ENCODE data around the gene PSAT1.
A peak's percentile ranks its signal among the peaks of the same experiment; 100 is the strongest.

Gene PSAT1

DNA sequence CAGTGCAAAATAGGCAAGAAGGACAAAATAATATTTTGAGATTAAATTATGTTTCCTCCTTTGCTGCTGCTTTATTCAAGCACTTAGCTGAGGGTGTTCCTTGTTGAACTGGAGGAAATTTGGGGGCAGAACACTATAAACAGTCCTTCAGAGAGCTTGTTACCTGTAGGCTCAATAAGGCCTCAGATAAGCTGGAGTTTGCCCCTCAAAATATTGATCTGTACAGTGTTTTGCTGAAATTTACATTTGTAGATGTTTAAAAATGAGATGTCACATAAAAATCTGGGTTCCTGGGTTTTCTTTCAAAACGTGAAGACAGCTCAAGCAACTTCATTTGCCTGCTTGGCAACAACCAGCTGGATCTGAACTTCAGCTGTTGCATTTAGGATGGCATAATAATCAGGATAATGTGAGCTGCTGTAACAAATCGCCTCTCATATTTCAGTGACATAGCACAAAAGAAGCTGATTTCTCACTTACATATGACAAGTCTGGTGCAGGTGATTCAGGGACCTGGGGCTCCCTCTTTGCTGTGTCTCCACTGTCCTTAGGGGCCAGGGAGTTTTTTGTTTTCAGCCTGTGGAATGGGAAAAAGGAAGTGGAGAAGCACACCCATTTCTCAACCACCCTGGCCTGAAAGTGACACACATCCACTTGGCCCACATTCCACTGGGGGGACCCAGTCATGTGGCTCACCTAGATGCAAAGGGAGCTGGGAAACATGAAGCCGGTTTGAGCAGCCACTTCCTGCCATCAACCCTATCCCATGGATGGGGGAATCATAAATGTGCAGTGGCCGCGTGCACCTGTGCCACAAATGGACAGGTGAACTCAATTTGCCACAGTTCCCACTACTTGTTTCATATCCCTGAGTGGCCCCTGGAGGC lies 2.4 kb upstream of the PSAT1 start:
- DNase-seq = no peak

DNA sequence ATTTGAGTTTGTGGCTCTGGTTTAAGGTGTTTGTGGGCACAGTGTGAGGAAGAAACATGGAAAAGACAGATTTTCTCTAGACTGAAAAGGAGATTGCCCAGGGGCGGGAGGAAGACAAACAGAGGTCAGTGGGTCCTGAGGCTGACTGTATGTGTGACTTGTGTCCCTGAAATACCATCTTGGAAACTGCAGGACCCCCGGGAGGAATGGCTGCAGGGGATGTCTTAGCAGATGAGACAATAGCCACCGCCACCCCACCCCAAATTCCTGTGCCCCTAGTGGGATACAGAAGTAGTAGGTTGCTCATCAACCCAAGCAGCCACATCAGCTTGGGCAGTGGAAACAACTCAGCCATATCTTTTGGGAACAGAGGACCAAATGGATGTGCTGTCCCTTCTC lies 1.7 kb upstream of the PSAT1 start:
- DNase-seq = no peak

DNA sequence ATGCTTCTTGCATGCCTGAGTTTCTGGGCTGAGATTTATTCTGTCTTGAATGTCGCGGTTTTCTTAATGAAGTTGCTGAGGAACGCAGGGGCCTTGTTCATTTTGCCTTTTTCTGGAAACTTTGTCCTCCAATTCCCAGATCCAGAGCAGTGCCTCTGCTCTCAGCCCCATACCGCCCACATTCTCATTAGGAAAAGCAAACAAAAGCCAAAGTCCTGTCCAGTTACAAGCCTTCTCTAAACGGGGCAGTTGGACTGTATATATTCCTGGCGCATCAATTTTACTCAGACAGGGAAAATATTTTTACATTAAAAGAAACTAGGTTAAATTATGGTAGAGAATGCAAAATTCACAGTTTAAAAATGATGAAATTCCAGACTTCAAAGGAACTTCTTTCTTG lies 1.2 kb upstream of the PSAT1 start:
- DNase-seq = no peak

DNA sequence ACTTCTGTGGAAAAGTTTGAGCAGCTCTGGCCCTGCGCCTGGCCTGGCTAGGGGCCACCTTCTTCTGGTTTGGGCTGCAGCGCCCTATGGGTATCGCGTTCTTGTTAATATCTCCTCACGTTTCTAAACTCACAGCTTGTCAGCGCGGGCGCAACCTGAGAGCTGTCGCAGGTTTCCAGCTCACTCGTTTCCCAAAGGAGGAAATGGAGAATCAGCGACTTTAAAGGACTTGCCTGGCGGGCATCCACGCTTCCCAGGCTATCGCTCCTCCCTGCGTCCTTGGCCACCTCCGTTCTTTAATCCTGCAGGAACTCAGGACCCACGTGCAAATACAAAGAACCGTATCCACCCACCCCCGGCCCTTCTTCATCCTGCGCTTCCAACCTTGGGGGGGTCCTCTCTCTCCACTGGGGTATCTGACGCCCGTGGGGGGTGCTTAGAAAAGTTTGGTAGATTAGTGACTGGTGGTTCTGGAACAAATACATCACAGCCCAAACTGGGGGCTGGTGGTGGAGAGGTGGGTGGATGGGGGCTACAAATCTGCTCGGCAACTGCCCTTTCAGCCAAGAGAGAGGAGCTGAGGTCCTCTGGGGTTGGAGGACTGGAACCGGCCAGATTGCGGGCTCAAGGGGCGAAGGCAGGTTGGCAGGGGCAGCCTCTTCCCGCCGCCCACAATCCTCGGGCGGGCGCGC lies 578 bp upstream of the PSAT1 start:
- no peak for DNase-seq

GRCh38 chr9:78297672-78297961 lies 692 bp downstream of the PSAT1 start:
- DNase-seq = no peak

GRCh38 chr9:78298046-78298765 lies 1.3 kb downstream of the PSAT1 start:
- DNase-seq = no peak

DNA sequence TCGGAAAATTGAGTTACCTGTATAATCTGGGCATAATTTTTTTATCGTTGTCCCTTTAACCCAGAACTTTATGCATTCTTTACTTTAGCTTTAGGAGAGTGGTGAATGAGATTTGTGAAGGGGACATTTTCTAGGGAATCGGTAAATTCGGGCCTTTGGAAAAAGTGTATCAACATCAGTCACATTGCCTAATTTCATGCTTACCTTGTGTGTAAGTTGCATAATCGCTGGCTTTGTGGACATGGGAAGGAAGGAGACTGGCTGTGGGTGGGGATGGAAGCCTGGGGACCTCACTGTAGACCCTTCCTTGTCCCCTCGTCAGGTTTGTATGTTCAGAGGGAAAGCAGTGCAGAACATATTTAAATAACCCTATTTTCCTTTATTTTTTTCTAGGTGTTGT lies 3.3 kb downstream of the PSAT1 start:
- no peak for DNase-seq

GRCh38 chr9:78301466-78301865 lies 4.5 kb downstream of the PSAT1 start:
- DNase-seq = no peak

GRCh38 chr9:78303377-78304062 lies 6.6 kb downstream of the PSAT1 start:
- no peak for DNase-seq

DNA sequence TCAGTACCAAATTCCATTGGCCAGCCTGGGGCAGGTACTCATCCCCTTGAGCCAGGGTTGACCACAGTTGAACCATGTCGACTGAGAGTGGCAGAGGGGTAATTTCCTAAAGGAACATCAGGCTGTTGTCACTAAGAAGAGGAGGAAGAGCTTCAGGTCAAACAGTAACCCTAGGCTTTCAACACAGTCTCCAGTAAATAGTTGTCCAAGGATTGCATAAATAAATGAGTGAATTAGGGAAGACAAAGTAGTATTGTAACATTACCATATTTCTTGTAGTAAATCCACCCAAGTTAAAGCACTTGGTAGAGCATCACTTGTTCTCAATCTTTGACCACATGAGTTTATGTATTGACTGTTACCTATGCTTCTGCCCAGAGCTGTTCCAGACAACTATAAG lies 7.4 kb downstream of the PSAT1 start:
- peak; percentile 15 to 23 for DNase-seq

DNA sequence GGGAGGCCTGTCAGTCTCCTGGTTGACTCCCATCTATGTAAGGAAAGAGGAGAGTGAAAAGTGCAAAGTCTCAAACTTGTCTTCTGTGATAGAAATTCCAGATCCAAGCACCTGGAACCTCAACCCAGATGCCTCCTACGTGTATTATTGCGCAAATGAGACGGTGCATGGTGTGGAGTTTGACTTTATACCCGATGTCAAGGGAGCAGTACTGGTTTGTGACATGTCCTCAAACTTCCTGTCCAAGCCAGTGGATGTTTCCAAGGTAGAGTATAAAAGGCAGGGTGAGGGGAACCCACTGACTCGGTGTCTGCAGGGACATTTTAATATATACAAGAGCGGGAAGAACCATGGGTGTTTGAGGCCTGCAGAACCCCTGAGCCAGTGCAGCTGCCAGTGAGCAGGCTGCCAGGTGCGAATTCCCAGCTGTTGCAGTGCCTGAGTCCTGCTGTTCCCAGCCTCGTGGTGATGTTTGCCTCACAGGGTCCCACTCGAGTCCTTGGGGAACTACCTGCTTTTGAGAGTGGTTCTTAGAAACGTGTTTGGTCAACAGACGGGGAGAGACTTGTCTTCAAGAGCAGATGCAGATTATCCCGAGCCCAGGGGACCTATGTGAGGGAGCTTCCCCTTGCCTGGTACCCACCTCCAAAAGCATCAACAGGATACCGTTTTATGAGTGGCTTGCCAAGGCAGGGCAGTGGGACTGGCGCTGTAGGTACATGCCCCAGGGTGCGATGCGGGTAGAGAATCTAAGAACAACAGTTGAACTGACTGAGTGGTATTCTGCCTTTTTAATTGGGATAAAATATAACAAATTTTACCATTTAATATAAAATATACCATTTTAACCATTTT lies 9.5 kb downstream of the PSAT1 start:
- DNase-seq = no peak

DNA sequence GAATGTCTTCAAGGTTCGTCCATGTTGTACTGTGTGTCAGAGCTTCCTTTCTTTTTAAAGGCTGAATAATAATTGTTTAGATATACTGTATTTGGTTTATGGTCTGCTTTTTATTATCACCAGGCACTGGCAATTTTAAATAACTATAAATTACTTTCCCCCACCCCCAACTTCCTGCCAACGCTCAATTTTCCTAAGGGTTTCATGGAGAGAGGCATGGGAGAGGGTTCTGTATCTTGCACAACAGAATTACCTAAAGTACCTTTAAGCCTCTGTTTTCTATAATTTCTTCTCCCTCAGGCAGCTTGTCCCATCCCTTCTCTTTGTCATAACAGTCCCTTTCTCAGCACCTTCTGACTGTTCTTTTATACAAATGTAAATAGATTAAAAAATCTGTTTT lies 10.4 kb downstream of the PSAT1 start:
- no peak for DNase-seq

GRCh38 chr9:78309066-78309465 lies 12.1 kb downstream of the PSAT1 start:
- DNase-seq = no peak

DNA sequence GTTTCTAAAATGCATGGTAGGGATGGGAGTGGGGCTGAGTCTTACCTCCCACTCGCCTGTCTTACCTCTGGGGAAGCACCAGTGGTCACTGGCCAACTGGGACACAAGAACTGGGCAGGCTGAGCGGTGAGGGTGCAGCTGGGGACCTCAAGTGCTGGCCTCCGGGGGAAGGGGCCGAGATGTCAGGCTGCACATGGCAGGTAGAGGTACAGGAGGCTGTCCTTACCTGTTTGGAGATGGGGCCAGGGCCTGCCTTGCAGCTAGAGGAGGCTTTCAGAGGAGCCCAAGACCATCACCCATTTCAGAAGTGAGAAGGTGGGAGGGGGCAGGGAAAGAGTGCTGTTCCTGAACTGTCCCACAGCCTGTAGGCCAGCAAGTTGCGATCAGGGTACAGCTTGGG lies 14.2 kb downstream of the PSAT1 start:
- no peak for DNase-seq

- DNase-seq = no peak
Observed at GRCh38 chr9:78311886-78312524, 15.1 kb downstream of the PSAT1 start.

DNA sequence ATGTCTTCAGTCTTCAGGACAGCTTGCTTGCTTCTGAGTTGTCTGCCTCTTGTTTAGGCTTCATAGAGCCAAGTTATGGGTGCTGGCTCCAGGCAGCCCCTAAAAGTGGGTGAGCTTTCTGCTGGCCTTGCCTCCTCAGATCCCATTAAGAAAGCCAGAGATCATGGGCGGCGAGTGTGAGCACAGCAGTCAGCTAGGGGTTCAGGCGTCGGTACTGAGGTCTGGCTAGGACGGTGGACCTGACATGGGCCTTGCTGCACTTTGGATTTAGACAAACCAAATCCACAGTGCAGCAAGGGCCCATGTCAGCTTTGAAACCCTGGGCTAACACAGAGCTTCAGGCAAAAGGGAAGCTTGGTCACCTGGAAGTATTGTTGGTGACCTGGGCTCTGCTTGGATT lies 17.6 kb downstream of the PSAT1 start:
- DNase-seq = no peak

- DNase-seq = no peak
Observed at GRCh38 chr9:78314953-78315870, 18.3 kb downstream of the PSAT1 start.

GRCh38 chr9:78316166-78316892 lies 19.4 kb downstream of the PSAT1 start:
- no peak for DNase-seq

- no peak for DNase-seq
Observed at GRCh38 chr9:78319197-78320029, 22.5 kb downstream of the PSAT1 start.
